Subcutaneous abdominal adipose tissue (tissue), 5 donors: ENCODE results near the gene HSF4.

Experiments
- H3K27ac ChIP-seq: one replicate; pipeline ENCODE4 v1.7.0; 2013; ENCODE audit warnings: low read depth, mild to moderate bottlenecking, inconsistent platforms, low read length, moderate library complexity
- H3K27me3 ChIP-seq, 5 donors: one replicate each; pipeline ENCODE4 v1.7.0; 2013; ENCODE audit warnings: low read length in 5 of 5, inconsistent platforms in 1 of 5; ENCODE audit not compliant: control insufficient read depth in 5 of 5, insufficient read depth in 4 of 5
- H3K36me3 ChIP-seq, 5 donors: one replicate each; pipeline ENCODE4 v1.7.0; 2013; ENCODE audit warnings: low read length in 5 of 5; ENCODE audit not compliant: control insufficient read depth in 5 of 5, insufficient read depth in 5 of 5
- H3K4me1 ChIP-seq, 5 donors: one replicate each; pipeline ENCODE4 v1.7.0; 2013; ENCODE audit warnings: low read length in 5 of 5, mild to moderate bottlenecking in 3 of 5, moderate library complexity in 1 of 5; ENCODE audit not compliant: control insufficient read depth in 5 of 5, insufficient read depth in 5 of 5
- H3K4me3 ChIP-seq, 5 donors: one replicate each; pipeline ENCODE4 v1.7.0; 2013; ENCODE audit warnings: low read length in 5 of 5, low read depth in 1 of 5
- H3K9ac ChIP-seq, 5 donors: one replicate each; pipeline ENCODE4 v1.7.0; 2013; ENCODE audit warnings: low read length in 5 of 5, mild to moderate bottlenecking in 4 of 5, moderate library complexity in 3 of 5
- H3K9me3 ChIP-seq, 5 donors: one replicate each; pipeline ENCODE4 v1.7.0; 2013; ENCODE audit warnings: low read length in 5 of 5; ENCODE audit not compliant: control insufficient read depth in 5 of 5
- donor health status: healthy.
- donor health status: healthy.
- donor health status: healthy.
- donor health status: healthy.
- donor health status: healthy.

Gene HSF4

DNA sequence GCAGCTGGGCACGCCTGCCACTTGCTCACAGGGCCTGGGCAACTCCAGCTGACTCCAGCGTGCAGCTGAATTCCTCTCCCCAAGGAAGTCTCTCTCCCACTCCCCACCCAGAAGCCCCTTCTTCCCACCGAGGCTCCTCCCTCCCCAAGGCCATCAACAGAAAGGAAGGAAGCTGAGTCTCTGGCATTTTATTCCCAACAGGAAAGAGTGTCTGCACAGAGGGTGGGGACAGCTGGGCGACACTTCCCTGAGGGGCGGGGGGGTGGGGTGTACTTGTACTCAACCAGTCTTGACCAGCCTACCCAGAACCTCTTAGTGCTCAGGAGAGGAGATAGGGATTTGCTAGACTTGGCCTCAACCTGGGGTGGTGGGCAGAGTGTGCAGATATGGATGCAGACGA, 25.5 kb downstream of the HSF4 start, which contains the start of gene EXOC3L1:
Gene EXOC3L1, minus strand, starts transcription at position 96 of the 400 bp plus-strand sequence. CDS start 460 bp downstream, outside the sequence.
- Histone ChIP-seq H3K27me3 (no peaks in the 10 kb centered on the region), H3K4me1 (peaks cover 18 to 60% (median 34%) of the 10 kb centered on the region in 5 donors), H3K9ac (peak within 1 kb of the TSS in 1 of 5 donors; percentile 33), H3K27ac (no peak within 1 kb of the TSS), H3K4me3 (peak within 1 kb of the TSS in 4 of 5 donors; percentile 32 to 56 (median 42)), H3K9me3 (no peaks in the 10 kb centered on the region), H3K36me3 (peaks cover 0 to 20% (median 16%) of the 10 kb centered on the region in 5 donors)

DNA sequence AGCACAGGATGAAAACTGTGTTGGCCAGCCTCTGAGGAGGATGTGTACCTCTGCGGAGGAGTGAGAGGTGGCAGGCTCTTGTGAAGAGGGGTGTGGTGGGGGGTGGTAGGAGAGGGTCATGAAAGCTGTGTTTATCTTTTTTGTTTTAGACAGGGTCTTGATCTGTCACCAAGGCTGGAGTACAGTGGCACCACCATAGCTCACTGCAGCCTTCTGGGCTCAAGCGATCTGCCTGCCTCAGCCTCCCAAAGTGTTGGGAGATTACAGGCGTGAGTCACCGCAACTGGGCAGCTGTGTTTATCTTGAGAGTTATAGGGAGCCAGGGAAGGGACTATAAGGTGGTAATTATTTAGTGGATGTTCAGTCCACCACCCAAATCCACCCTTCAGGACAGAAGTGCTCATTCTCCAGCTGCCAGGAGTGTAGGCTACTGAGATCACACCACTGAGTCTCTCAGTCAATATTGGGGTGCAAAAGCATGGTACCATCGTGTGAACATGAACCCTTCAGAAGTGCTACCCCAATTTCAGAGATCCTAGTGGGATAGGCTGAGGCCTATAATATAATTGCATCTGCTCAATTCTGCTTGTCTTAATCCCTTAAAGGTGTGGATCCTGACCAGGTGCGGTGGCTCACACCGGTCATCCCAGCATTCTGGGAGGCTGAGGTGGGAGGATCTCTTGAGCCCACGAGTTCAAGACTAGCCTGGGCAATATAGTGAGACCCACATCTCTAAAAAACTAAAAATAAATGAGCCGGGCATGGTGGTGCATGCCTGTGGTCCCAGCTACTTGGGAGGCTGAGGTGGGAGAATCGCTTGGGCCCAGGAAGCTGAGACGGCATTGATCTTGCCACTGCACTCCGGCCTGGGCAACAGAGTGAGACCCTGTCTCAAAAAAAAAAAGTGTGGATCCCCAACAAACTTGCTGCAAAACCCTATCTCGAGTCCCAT, 26.2 kb downstream of the HSF4 start:
- peaks cover 18 to 53% (median 27%) of the 10 kb centered on the region in 5 donors for H3K4me1 ChIP-seq

DNA sequence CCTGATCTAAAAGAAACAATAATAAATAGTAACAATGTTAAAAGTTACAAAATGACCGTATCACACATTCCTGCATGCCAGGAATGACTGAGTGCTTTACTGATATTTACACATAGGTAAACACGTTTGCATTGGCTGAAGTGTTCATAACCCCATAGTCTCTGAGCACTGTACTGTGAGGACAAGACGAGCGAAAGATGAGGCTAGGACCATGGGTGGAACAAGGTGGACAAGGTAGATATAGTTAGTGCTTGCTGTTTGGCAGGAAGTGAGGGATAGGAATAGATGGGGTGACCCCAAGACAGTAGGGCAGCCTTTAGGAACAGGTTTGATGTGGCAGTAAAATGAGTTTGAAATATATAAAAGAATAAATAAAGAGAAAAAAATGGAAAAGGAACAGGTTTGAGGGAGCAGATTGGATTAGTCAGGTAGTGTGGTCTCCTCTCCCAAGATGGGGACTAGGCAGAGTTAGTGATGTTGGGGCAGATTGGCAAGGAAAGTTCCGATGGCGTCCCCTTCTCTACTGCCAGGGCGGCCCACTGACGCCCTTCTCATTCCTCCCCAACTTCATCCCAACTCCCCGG, 27.0 kb downstream of the HSF4 start:
- Histone ChIP-seq H3K36me3 (peaks cover 0 to 34% (median 29%) of the 10 kb centered on the region in 5 donors), H3K27me3 (no peaks in the 10 kb centered on the region), H3K9ac (no peak overlapping the region), H3K9me3 (no peaks in the 10 kb centered on the region), H3K4me3 (peak overlapping the region in 4 of 5 donors; percentile 53 to 98 (median 84)), H3K27ac (no peak overlapping the region), H3K4me1 (peaks cover 18 to 50% (median 26%) of the 10 kb centered on the region in 5 donors)

More for the DNA sequence above, 26.2 kb downstream of the HSF4 start:
- Histone ChIP-seq H3K27me3 (no peaks in the 10 kb centered on the region), H3K9me3 (no peaks in the 10 kb centered on the region), H3K4me3 (peak overlapping the region in 4 of 5 donors; percentile 32 to 56 (median 42)), H3K36me3 (peaks cover 0 to 26% (median 23%) of the 10 kb centered on the region in 5 donors), H3K9ac (no peak overlapping the region), H3K27ac (no peak overlapping the region)

DNA sequence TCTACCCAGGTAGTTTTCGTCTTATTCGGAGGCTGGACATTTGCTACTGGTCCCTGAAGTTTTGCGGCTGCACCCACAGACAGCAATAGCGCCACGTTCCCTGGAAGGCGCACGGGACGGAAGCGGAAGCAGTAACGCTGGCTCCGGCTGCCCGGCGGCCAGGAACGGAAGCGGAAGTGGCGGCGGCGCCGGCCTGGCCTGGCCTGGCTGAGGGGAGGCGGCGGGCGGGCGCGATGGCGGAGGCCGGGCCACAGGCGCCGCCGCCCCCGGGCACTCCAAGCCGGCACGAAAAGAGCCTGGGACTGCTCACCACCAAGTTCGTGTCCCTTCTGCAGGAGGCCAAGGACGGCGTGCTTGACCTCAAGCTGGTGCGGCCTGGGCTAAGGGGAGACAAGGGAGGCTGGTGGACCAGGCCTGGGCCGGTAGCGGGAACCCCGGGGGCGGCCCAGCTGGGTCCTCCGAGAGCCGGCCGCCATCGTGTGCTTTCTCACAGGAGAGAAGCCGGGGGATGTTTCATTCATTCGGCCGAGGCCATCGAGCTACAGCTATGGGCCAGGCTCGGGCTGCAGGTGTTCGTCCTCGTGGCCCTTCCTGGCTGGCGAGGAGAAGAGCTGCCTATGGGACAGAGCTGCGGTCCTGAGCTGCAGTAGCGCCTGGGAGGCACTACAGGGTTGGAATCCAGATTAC, 27.6 kb downstream of the HSF4 start, which contains the start of gene E2F4:
Gene E2F4, plus strand, starts transcription at position 161 of the 687 bp plus-strand sequence. Its CDS starts 73 bp downstream, at position 234.
- Histone ChIP-seq H3K4me1 (peaks cover 18 to 52% (median 27%) of the 10 kb centered on the region in 5 donors), H3K27ac (peak within 1 kb of the TSS; percentile 79), H3K4me3 (peak within 1 kb of the TSS; percentile 75 to 98 (median 95))

DNA sequence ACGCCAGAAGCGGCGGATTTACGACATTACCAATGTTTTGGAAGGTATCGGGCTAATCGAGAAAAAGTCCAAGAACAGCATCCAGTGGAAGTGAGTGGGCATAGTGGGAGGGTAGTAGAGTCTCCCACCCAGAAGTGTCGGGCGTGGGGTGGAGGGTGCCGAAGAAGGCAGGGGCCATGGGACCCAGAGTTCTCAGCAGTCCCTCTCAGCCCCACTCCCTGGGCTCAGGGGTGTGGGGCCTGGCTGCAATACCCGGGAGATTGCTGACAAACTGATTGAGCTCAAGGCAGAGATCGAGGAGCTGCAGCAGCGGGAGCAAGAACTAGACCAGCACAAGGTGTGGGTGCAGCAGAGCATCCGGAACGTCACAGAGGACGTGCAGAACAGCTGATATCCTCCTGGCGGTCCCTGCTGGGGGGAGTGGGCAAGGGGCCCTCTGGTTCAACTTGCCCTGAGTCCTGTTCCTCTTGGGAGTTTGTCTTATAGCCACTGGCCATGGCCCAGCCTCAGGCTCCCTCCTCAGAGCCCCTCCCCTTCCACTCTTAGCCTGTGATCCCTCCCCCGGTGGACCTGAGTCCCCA, 28.3 kb downstream of the HSF4 start:
- Histone ChIP-seq H3K27ac (peak overlapping the region; percentile 79), H3K4me3 (peak overlapping the region; percentile 75 to 98 (median 95)), H3K27me3 (no peaks in the 10 kb centered on the region), H3K36me3 (peaks cover 0 to 45% (median 41%) of the 10 kb centered on the region in 5 donors), H3K9ac (peak overlapping the region; percentile 84 to 100 (median 96)), H3K9me3 (no peaks in the 10 kb centered on the region), H3K4me1 (peaks cover 18 to 59% (median 34%) of the 10 kb centered on the region in 5 donors)

More for the DNA sequence above, 27.6 kb downstream of the HSF4 start, which contains the start of gene E2F4:
- H3K27me3 ChIP-seq = no peaks in the 10 kb centered on the region
- no peaks in the 10 kb centered on the region for H3K9me3 ChIP-seq
- peaks cover 0 to 40% (median 34%) of the 10 kb centered on the region in 5 donors for H3K36me3 ChIP-seq
- H3K9ac ChIP-seq = peak within 1 kb of the TSS; percentile 84 to 100 (median 96)

DNA sequence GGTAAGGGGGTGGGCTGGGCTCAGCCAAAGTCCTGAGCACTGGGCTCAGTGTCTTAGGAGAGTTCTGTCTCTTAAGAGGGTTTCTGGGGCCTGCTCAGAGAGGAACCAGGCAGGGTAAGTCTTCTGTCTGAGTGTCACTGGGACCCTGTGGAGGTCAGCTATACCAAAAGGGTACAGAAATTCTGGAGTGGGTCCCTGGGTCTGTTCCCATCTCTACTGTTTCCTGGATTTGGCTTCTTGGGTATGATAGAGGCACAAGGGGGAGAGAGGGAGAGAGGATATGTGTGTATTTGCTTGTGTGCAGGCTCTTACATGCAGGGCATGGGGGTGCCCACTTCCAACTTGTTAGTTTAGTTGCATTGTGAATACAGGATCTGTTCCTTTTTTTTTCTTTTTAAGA, 29.0 kb downstream of the HSF4 start:
- peaks cover 0 to 51% (median 47%) of the 10 kb centered on the region in 5 donors for H3K36me3 ChIP-seq
- H3K4me3 ChIP-seq = peak overlapping the region in 3 of 5 donors; percentile 75 to 98 (median 94)
- H3K9ac ChIP-seq = peak overlapping the region; percentile 29 to 100 (median 92)
- H3K27ac ChIP-seq = no peak overlapping the region
- H3K27me3 ChIP-seq = no peaks in the 10 kb centered on the region
- H3K4me1 ChIP-seq = peaks cover 19 to 64% (median 41%) of the 10 kb centered on the region in 5 donors
- H3K9me3 ChIP-seq = no peaks in the 10 kb centered on the region

DNA sequence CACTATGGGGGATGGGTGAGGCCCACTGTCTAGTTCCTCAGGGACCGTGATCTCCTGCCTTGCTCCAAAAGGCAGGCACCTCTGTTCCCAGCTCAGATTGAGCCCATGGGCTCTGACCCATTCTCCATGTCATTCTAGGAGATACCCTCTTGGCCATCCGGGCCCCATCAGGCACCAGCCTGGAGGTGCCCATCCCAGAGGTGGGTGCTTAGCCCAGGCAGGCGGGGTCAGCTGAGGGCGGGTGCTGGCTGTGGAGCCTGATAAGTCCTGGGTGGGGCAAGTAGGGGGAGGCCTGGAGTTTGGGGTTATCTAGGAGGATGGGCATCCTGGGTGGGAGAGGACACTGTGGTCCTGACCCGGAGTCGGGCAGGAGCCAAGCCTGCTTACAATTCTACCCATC, 29.7 kb downstream of the HSF4 start:
- no peak overlapping the region for H3K4me3 ChIP-seq
- H3K4me1 ChIP-seq = peaks cover 19 to 69% (median 48%) of the 10 kb centered on the region in 5 donors
- no peaks in the 10 kb centered on the region for H3K9me3 ChIP-seq
- H3K9ac ChIP-seq = peak overlapping the region in 3 of 5 donors; percentile 29 to 100 (median 100)
- H3K36me3 ChIP-seq = peaks cover 0 to 51% (median 47%) of the 10 kb centered on the region in 5 donors
- H3K27me3 ChIP-seq = no peaks in the 10 kb centered on the region
- H3K27ac ChIP-seq = no peak overlapping the region

DNA sequence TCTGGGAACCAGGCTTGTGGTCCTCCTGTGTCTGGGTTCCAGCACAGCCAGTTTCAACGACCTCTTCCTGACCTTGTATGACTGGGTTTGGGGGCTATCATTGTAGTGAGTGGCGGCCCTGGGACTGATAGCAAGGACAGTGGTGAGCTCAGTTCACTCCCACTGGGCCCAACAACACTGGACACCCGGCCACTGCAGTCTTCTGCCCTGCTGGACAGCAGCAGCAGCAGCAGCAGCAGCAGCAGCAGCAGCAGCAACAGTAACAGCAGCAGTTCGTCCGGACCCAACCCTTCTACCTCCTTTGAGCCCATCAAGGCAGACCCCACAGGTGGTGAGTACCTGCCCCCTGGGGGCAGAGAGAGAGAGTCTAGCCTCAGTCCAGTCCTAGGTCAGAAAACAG, 31.1 kb downstream of the HSF4 start:
- H3K9me3 ChIP-seq = no peaks in the 10 kb centered on the region
- peaks cover 0 to 59% (median 52%) of the 10 kb centered on the region in 5 donors for H3K36me3 ChIP-seq
- H3K4me3 ChIP-seq = no peak overlapping the region

DNA sequence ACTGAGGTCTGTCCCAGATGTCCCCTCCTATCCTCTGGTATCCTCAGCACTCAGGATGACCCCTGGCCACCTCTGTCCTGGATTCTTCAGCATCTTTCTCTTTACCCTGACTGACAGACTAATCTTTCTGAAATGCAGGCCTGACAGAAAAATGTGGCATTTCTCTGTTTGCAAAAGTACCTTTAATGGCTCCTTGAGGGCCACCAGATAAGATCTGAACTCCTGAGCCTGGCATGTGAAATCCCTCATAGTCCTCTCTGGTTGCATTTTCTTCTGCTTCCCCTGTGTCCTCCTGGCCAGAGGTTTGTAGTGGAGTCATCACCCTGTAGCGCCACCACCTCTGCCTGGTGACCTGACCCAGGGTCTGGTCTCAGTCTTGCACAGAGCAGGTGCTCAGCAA, 32.3 kb downstream of the HSF4 start:
- Histone ChIP-seq H3K27me3 (no peaks in the 10 kb centered on the region), H3K4me3 (no peak overlapping the region), H3K27ac (no peak overlapping the region), H3K4me1 (peaks cover 15 to 48% (median 46%) of the 10 kb centered on the region in 5 donors), H3K9ac (no peak overlapping the region), H3K36me3 (peaks cover 0 to 68% (median 59%) of the 10 kb centered on the region in 5 donors), H3K9me3 (no peaks in the 10 kb centered on the region)

More for the DNA sequence above, 31.1 kb downstream of the HSF4 start:
- H3K27ac ChIP-seq = no peak overlapping the region
- peaks cover 18 to 60% (median 52%) of the 10 kb centered on the region in 5 donors for H3K4me1 ChIP-seq
- H3K27me3 ChIP-seq = no peaks in the 10 kb centered on the region
- no peak overlapping the region for H3K9ac ChIP-seq
